Cardiac muscle cell (in vitro differentiated cells and primary cell): ENCODE results near the gene ADRA1B. TPM values are rescaled to one million over a fixed set of nuclear protein-coding genes. Genes with fewer than 3 reads are reported as not detected.
A peak's percentile ranks its signal among the peaks of the same experiment; 100 is the strongest.

ENCODE experiments used
- DNase-seq, 2 donors: peaks; one replicate each; pipeline versions ENCODE4 v3.0.0 to v3.0.0-alpha.2; 2010 to 2017; ENCODE audit warnings: low read depth in 1 of 2, low spot score in 1 of 2
- H3K27ac ChIP-seq: fragments of 200-600 bp; sonication (generic); 2 replicates; pipeline ENCODE4 v1.5.1; 2016
- H3K27me3 ChIP-seq: fragments of 200-600 bp; sonication (generic); 2 replicates; pipeline ENCODE4 v1.6.0; 2016; ENCODE audit warnings: control low read depth
- H3K36me3 ChIP-seq: fragments of 200-600 bp; sonication (generic); 2 replicates; pipeline ENCODE4 v1.5.1; 2016; ENCODE audit warnings: control low read depth
- H3K4me1 ChIP-seq: fragments of 200-600 bp; sonication (generic); 2 replicates; pipeline ENCODE4 v1.8.1; 2017; ENCODE audit warnings: low read depth, mild to moderate bottlenecking, mixed run types
- H3K4me3 ChIP-seq: fragments of 200-600 bp; sonication (generic); 2 replicates; pipeline ENCODE4 v1.5.1; 2016; ENCODE audit warnings: mild to moderate bottlenecking
- H3K9me3 ChIP-seq: fragments of 200-600 bp; sonication (generic); 2 replicates; pipeline ENCODE4 v1.5.1; 2017; ENCODE audit warnings: low read depth, mild to moderate bottlenecking, control low read depth
- polyA plus RNA-seq: library from polyadenylated mRNA; unstranded; fragments of >200 nt; fragmentation: Nextera tagmentation; extraction: Ambion mirVana; gene quantifications from 2 replicates; pipeline ENCODE4 v1.2.1, GENCODE V29; 2016
- total RNA-seq: library from RNA; depleted of rRNA; stranded (reverse); fragments of >200 nt; gene quantifications from 2 replicates; pipeline ENCODE4 v1.2.3, GENCODE V29; 2016
- TF ChIP-seq, protein P1 (sequence below): IDR thresholded peaks from 2 replicates; pipeline ENCODE4 v1.5.1; 2012; ENCODE audit warnings: low read depth, mild to moderate bottlenecking, low read length

Gene ADRA1B
- total and polyA plus RNA-seq, 2 experiments from 2014 or later: 0.84 to 2.9 TPM

DNA sequence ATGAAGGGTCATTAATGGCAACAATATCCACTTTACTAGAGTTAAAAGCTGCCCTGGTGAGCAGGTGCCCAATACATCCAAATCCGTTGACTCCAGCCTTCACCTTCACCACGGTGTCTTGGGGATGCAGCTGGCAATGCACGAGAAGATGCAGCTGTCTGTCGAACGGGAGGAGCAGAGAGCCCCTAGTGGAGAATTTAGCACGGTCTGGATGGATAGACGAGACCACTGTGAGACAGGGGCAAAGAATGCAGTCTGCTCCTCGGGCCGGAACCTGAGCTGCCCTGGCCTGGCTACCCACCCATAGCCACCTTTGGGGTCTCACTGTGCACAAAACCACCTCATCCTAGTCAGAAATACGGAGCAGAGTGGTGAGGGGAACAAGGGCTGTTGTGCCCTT is 35.1 kb downstream of the ADRA1B start:
- no peaks in the 10 kb centered on the region for H3K27me3 ChIP-seq
- no peaks in the 10 kb centered on the region for H3K4me1 ChIP-seq
- H3K36me3 ChIP-seq: no peaks in the 10 kb centered on the region
- H3K9me3 ChIP-seq: no peaks in the 10 kb centered on the region
- H3K4me3 ChIP-seq: no peak overlapping the region
- peak in 1 of 2 donors; percentile 22 for DNase-seq
- TF ChIP-seq, protein P1, sequence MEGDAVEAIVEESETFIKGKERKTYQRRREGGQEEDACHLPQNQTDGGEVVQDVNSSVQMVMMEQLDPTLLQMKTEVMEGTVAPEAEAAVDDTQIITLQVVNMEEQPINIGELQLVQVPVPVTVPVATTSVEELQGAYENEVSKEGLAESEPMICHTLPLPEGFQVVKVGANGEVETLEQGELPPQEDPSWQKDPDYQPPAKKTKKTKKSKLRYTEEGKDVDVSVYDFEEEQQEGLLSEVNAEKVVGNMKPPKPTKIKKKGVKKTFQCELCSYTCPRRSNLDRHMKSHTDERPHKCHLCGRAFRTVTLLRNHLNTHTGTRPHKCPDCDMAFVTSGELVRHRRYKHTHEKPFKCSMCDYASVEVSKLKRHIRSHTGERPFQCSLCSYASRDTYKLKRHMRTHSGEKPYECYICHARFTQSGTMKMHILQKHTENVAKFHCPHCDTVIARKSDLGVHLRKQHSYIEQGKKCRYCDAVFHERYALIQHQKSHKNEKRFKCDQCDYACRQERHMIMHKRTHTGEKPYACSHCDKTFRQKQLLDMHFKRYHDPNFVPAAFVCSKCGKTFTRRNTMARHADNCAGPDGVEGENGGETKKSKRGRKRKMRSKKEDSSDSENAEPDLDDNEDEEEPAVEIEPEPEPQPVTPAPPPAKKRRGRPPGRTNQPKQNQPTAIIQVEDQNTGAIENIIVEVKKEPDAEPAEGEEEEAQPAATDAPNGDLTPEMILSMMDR: peak; percentile 47
- H3K27ac ChIP-seq: no peak overlapping the region

DNA sequence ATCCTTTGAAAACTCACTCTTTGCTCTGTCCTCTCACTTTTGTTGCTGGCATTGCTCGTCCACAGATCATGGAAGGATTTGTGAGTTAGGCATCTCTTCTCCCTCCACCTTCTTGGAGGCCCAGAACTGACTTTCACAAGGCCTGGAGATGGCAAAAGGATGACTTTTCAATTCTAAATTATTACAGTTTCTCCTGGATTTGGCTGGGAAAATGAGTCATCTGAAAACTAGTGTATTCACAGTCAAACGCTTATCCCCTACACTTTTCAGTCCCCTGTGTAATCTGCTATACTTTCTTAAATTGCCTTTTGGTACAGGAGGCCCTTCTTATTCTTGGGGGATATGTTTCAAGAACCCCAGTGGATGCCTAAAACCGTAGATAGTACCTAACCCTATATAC is 35.6 kb downstream of the ADRA1B start:
- TF ChIP-seq, protein P1: no peak
- no peaks in the 10 kb centered on the region for H3K27me3 ChIP-seq
- no peak for DNase-seq
- no peak overlapping the region for H3K4me3 ChIP-seq
- H3K9me3 ChIP-seq: no peaks in the 10 kb centered on the region
- H3K36me3 ChIP-seq: no peaks in the 10 kb centered on the region
- no peak overlapping the region for H3K27ac ChIP-seq
- no peaks in the 10 kb centered on the region for H3K4me1 ChIP-seq

DNA sequence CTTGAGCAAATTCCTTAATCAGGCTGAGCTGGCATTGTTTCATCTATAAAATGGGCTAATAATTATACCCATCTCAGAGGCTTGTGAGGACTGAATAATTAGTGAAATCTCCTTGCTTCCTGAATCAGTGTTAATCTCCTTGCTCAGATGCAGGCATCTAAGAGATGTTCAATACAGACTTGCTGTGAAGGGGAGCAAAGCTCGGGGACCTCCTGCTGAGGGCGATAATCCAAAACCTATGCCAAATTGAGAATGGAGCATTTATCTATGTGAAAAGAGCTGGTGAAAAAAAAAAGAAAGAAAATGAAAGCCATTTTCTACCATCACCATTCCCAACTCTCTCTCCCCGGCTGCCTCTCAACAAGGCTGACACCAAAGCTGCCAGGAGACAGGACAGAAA is 37.3 kb downstream of the ADRA1B start:
- Histone ChIP-seq H3K27me3 (no peaks in the 10 kb centered on the region), H3K9me3 (no peaks in the 10 kb centered on the region), H3K4me3 (no peak overlapping the region), H3K27ac (no peak overlapping the region), H3K36me3 (no peaks in the 10 kb centered on the region), H3K4me1 (no peaks in the 10 kb centered on the region)
- no peak for DNase-seq
- TF ChIP-seq, protein P1: no peak

DNA sequence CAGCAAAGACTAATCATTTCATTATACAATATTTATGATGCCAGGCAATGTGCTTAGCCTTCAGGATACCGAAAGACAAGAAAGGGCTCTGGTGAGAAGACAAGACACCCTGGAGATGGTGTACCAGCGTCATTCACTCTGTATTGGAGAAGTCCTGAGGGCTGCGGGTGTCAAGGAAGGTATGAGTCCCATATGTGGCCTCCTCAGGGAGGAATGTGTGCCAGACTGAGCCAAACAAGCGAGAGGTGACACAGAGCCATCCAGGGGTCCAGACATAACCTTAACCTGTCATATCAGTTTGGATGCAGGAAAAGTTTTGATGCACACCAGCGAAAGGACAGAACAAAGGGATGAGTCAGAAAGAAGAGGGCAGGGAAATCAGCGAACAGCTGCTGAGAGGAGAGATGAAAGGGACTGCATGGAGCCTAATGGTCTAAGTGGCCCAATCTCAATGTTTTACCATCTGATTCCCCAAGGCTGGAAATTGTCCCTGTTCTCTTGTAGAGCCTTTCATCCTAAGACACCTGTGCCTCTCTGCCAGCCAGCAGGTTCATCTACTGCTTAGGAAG is 38.9 kb downstream of the ADRA1B start:
- no peak for DNase-seq
- no peak overlapping the region for H3K27ac ChIP-seq
- TF ChIP-seq, protein P1: no peak
- H3K27me3 ChIP-seq: no peaks in the 10 kb centered on the region
- no peaks in the 10 kb centered on the region for H3K4me1 ChIP-seq
- no peaks in the 10 kb centered on the region for H3K9me3 ChIP-seq
- no peak overlapping the region for H3K4me3 ChIP-seq
- H3K36me3 ChIP-seq: no peaks in the 10 kb centered on the region

DNA sequence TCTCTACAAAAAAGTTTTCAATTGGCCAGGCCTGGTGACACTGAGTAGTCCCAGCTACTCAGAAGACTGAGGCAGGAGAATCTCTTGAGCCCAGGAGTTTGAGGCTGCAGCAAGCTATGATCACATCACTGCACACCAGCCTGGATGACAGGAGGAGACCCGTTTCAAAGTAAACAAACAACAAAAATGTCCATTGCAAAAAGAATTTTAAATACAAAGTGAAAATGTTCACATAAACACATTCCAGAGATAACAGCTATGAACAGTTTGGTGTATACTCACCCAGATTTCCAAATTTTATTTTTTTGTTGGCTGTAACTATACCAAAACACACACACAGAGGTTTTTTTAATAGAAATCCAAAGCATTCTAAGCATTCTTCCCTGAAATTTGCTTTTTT is 39.8 kb downstream of the ADRA1B start:
- no peaks in the 10 kb centered on the region for H3K9me3 ChIP-seq
- TF ChIP-seq, protein P1: no peak
- no peaks in the 10 kb centered on the region for H3K4me1 ChIP-seq
- no peak overlapping the region for H3K27ac ChIP-seq
- no peaks in the 10 kb centered on the region for H3K36me3 ChIP-seq
- peak in 1 of 2 donors; percentile 12 for DNase-seq
- H3K4me3 ChIP-seq: no peak overlapping the region
- no peaks in the 10 kb centered on the region for H3K27me3 ChIP-seq
